Upper lobe of left lung (tissue), 6 donors: Measurements from ENCODE around the gene CEP250. TPM values are rescaled to one million over a fixed set of nuclear protein-coding genes. Genes with fewer than 3 reads are reported as not detected.

Source experiments
- ATAC-seq, 2 donors: fragments of 200-7000 bp; cut with Tn5 transposase; one replicate each; pipeline ENCODE4 v1.9.1; 2022; ENCODE audit warnings: mild to moderate bottlenecking in 2 of 2, moderate library complexity in 2 of 2; ENCODE audit not compliant: low FRiP score in 2 of 2
- DNase-seq, 2 donors: peaks; one replicate each; pipeline ENCODE4 v3.0.0-alpha.2; 2019 to 2020
- H3K27ac ChIP-seq, 4 donors: fragments of 200-600 bp; sonication (generic); one replicate each; pipeline ENCODE4 v1.5.1; 2016 to 2019
- H3K27me3 ChIP-seq, 4 donors: fragments of 200-600 bp; sonication (generic); one replicate each; pipeline ENCODE4 v1.5.1; 2017 to 2019
- H3K36me3 ChIP-seq, 4 donors: fragments of 200-600 bp; sonication (generic); one replicate each; pipeline ENCODE4 v1.5.1; 2016 to 2019
- H3K4me1 ChIP-seq, 4 donors: fragments of 200-600 bp; sonication (generic); one replicate each; pipeline ENCODE4 v1.5.1; 2018 to 2019
- H3K4me3 ChIP-seq, 4 donors: fragments of 200-600 bp; sonication (generic); one replicate each; pipeline ENCODE4 v1.5.1; 2017 to 2019; ENCODE audit warnings: mild to moderate bottlenecking in 2 of 4, moderate library complexity in 1 of 4
- H3K9me3 ChIP-seq, 4 donors: fragments of 200-600 bp; sonication (generic); one replicate each; pipeline ENCODE4 v1.5.1; 2018 to 2019
- CTCF ChIP-seq, 6 experiments: fragments of 450-650 bp in 4 of 6; fragments of 200-600 bp in 2 of 6; sonication (generic) in 2 of 6; IDR thresholded peaks; one replicate each; pipeline ENCODE4 v1.5.1; 2016 to 2019; ENCODE audit warnings: antibody characterized with exemption in 6 of 6
- EP300 ChIP-seq, 4 donors: sonication (generic); formaldehyde crosslinking; IDR thresholded peaks; one replicate each; pipeline ENCODE4 v1.5.1; 2017; ENCODE audit warnings: antibody characterized with exemption in 4 of 4, control low read depth in 2 of 4
- POLR2A ChIP-seq, 4 donors: fragments of 450-650 bp; IDR thresholded peaks; one replicate each; pipeline ENCODE4 v1.5.1; 2016 to 2017; ENCODE audit warnings: antibody characterized with exemption in 4 of 4, mild to moderate bottlenecking in 2 of 4
- POLR2AphosphoS5 ChIP-seq, 2 donors: sonication (generic); formaldehyde crosslinking; IDR thresholded peaks; one replicate each; pipeline ENCODE4 v1.5.1; 2017; ENCODE audit warnings: antibody characterized with exemption in 2 of 2
- WGBS, 2 donors: methylation state at CpG; one replicate each; pipeline ENCODE4 v1.1.5; 2017 to 2018; 5-methylcytosine and 5-hydroxymethylcytosine counted together
- total RNA-seq, 6 donors: library from RNA; depleted of rRNA in 4 of 6; stranded (reverse); fragments of >200 nt in 4 of 6; gene quantifications; one replicate each; pipeline versions ENCODE4 v1.1.0 to v1.2.1, GENCODE V29; 2016 to 2021
- donor health status: DM: no; HTN: no; CAD: no; lungs with moderate emphysema.
- donor health status: DM: no; HTN: yes; CAD: no; lungs with severe emphysema.

The CEP250 gene
- total RNA-seq, 6 donors from 2014 or later: 15.4 to 66.6 (median 29.6) TPM

- Histone ChIP-seq H3K4me1 (peaks cover 0 to 2% (median 0%) of the 10 kb centered on the region in 4 donors), H3K27ac (no peak overlapping the region), H3K27me3 (no peaks in the 10 kb centered on the region), H3K4me3 (no peak overlapping the region), H3K9me3 (no peaks in the 10 kb centered on the region), H3K36me3 (peaks cover 0 to 54% (median 17%) of the 10 kb centered on the region in 4 donors)
- DNase-seq (peak in 1 of 2 donors; percentile 44), ATAC-seq (peak in 1 of 2 donors; percentile 85)
- no peak for TF ChIP-seq POLR2A (IDR thresholded peaks at IDR 0.05)
- TF ChIP-seq POLR2AphosphoS5 (IDR thresholded peaks at IDR 0.05): no peak
- TF ChIP-seq EP300 (IDR thresholded peaks at IDR 0.05): no peak
- peak; percentile 62 to 79 (median 71) for TF ChIP-seq CTCF (IDR thresholded peaks at IDR 0.05)
- 53 to 59% methylated on average over 4 of the region's 4 CpGs for WGBS, 2 donors
These were observed 8.3 kb downstream of the CEP250 start for GRCh38 chr20:35463455-35464300.

GRCh38 chr20:35465976-35466375, 10.6 kb downstream of the CEP250 start:
- TF ChIP-seq POLR2A (IDR thresholded peaks at IDR 0.05) (no peak), CTCF (IDR thresholded peaks at IDR 0.05) (no peak), EP300 (IDR thresholded peaks at IDR 0.05) (no peak), POLR2AphosphoS5 (IDR thresholded peaks at IDR 0.05) (no peak)
- 85 to 96% methylated on average over 6 of the region's 6 CpGs for WGBS, 2 donors
- Histone ChIP-seq H3K9me3 (no peaks in the 10 kb centered on the region), H3K4me3 (no peak overlapping the region), H3K36me3 (peaks cover 0 to 65% (median 20%) of the 10 kb centered on the region in 4 donors), H3K27ac (no peak overlapping the region), H3K27me3 (no peaks in the 10 kb centered on the region), H3K4me1 (peaks cover 0 to 2% (median 0%) of the 10 kb centered on the region in 4 donors)
- peak in 1 of 2 donors; percentile 56 for ATAC-seq
- DNase-seq: no peak

- H3K27ac ChIP-seq: no peak overlapping the region
- TF ChIP-seq CTCF (IDR thresholded peaks at IDR 0.05) (no peak), POLR2AphosphoS5 (IDR thresholded peaks at IDR 0.05) (no peak), EP300 (IDR thresholded peaks at IDR 0.05) (no peak), POLR2A (IDR thresholded peaks at IDR 0.05) (no peak)
These were observed 11.5 kb downstream of the CEP250 start for GRCh38 chr20:35466856-35467255.

GRCh38 chr20:35467339-35468224, 12.2 kb downstream of the CEP250 start:
- no peak for DNase-seq
- Histone ChIP-seq H3K9me3 (no peaks in the 10 kb centered on the region), H3K27ac (peak overlapping the region in 1 of 4 donors; percentile 17), H3K27me3 (no peaks in the 10 kb centered on the region), H3K4me1 (peaks cover 0 to 2% (median 0%) of the 10 kb centered on the region in 4 donors), H3K36me3 (peaks cover 0 to 67% (median 20%) of the 10 kb centered on the region in 4 donors), H3K4me3 (no peak overlapping the region)
- TF ChIP-seq EP300 (IDR thresholded peaks at IDR 0.05): no peak
- TF ChIP-seq POLR2AphosphoS5 (IDR thresholded peaks at IDR 0.05): no peak
- no peak for TF ChIP-seq CTCF (IDR thresholded peaks at IDR 0.05)
- TF ChIP-seq POLR2A (IDR thresholded peaks at IDR 0.05): no peak
- WGBS, 2 donors: 78 to 84% methylated on average over 7 to 9 of the region's 9 CpGs
- ATAC-seq: peak in 1 of 2 donors; percentile 38

More at GRCh38 chr20:35466856-35467255, 11.5 kb downstream of the CEP250 start:
- DNase-seq: no peak
- no peaks in the 10 kb centered on the region for H3K27me3 ChIP-seq
- H3K4me1 ChIP-seq: peaks cover 0 to 2% (median 0%) of the 10 kb centered on the region in 4 donors
- peaks cover 0 to 67% (median 20%) of the 10 kb centered on the region in 4 donors for H3K36me3 ChIP-seq
- no peaks in the 10 kb centered on the region for H3K9me3 ChIP-seq
- 74 to 93% methylated on average over 6 of the region's 6 CpGs for WGBS, 2 donors
- no peak for ATAC-seq
- no peak overlapping the region for H3K4me3 ChIP-seq
